WTC11 (cell line): Measurements from ENCODE around the gene NOL9.

Source experiments
- CREB1 ChIP-seq: sonication (generic); formaldehyde crosslinking; IDR thresholded peaks from 2 replicates; pipeline ENCODE4 v1.8.0; 2023; ENCODE audit warnings: mild to moderate bottlenecking, missing genetic modification reagents
- ELF4 ChIP-seq: sonication (generic); formaldehyde crosslinking; IDR thresholded peaks from 2 replicates; pipeline ENCODE4 v1.8.1; 2022; ENCODE audit warnings: low read depth, mild to moderate bottlenecking, moderate library complexity, missing genetic modification reagents
- ETV6 ChIP-seq: sonication (generic); formaldehyde crosslinking; IDR thresholded peaks from 2 replicates; pipeline ENCODE4 v1.8.1; 2022; ENCODE audit warnings: mild to moderate bottlenecking, missing genetic modification reagents
- FOXP1 ChIP-seq: sonication (generic); formaldehyde crosslinking; IDR thresholded peaks from 2 replicates; pipeline ENCODE4 v1.8.0; 2022; ENCODE audit warnings: missing genetic modification reagents, mild to moderate bottlenecking, moderate library complexity, borderline replicate concordance
- KAT7 ChIP-seq: sonication (generic); formaldehyde crosslinking; IDR thresholded peaks from 2 replicates; pipeline ENCODE4 v1.8.1; 2023; ENCODE audit warnings: missing genetic modification reagents, mild to moderate bottlenecking, borderline replicate concordance
- NFE2L1 ChIP-seq: sonication (generic); formaldehyde crosslinking; IDR thresholded peaks from 2 replicates; pipeline ENCODE4 v1.8.1; 2023; ENCODE audit warnings: missing genetic modification reagents
- RELA ChIP-seq: sonication (generic); formaldehyde crosslinking; IDR thresholded peaks from 2 replicates; pipeline ENCODE4 v1.8.1; 2022; ENCODE audit warnings: missing genetic modification reagents, mild to moderate bottlenecking, borderline replicate concordance
- SP1 ChIP-seq: sonication (generic); formaldehyde crosslinking; conservative IDR thresholded peaks from 2 replicates; pipeline ENCODE4 v1.8.1; 2022; ENCODE audit warnings: missing genetic modification reagents
- ZNF138 ChIP-seq: sonication (generic); formaldehyde crosslinking; conservative IDR thresholded peaks from 2 replicates; pipeline ENCODE4 v1.8.1; 2022; ENCODE audit warnings: mild to moderate bottlenecking, moderate library complexity, missing genetic modification reagents
- ZNF423 ChIP-seq: fragments of 250-450 bp; sonication (Bioruptor Pico); IDR thresholded peaks from 2 replicates; pipeline ENCODE4 v2.1.2; 2022; ENCODE audit warnings: mild to moderate bottlenecking, moderate library complexity
- TF ChIP-seq, protein P1 (sequence below): fragments of 200-600 bp; IDR thresholded peaks from 2 replicates; pipeline ENCODE4 v1.8.0; 2022; ENCODE audit warnings: antibody characterized with exemption
- TF ChIP-seq, protein P2 (sequence below): sonication (generic); formaldehyde crosslinking; IDR thresholded peaks from 2 replicates; pipeline ENCODE4 v1.8.1; 2022; ENCODE audit warnings: low read depth, missing genetic modification reagents, borderline replicate concordance
- TF ChIP-seq, protein P3 (sequence below): sonication (generic); formaldehyde crosslinking; IDR thresholded peaks from 2 replicates; pipeline ENCODE4 v1.8.0; 2022; ENCODE audit warnings: mild to moderate bottlenecking, missing genetic modification reagents

DNA sequence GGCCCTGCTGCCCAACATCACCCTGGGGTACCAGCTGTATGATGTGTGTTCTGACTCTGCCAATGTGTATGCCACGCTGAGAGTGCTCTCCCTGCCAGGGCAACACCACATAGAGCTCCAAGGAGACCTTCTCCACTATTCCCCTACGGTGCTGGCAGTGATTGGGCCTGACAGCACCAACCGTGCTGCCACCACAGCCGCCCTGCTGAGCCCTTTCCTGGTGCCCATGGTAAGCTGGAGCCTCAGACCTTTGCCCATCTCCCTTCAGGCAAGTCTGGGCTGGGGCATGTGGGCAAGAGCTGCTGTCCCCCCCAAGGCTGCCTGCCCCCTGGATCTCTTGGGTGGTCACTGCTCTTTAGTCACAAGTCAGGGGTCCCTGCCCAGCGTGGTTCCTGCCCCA is 16.7 kb upstream of the NOL9 start:
- TF ChIP-seq CREB1 (CRISPR knock-in tag) (no peak), ETV6 (CRISPR knock-in tag) (no peak), NFE2L1 (CRISPR knock-in tag) (no peak), ZNF423 (no peak), ZNF138 (no peak), KAT7 (CRISPR knock-in tag) (no peak), RELA (no peak), FOXP1 (CRISPR knock-in tag) (no peak), ELF4 (CRISPR knock-in tag) (no peak), SP1 (CRISPR knock-in tag) (no peak)
- TF ChIP-seq, protein P1, sequence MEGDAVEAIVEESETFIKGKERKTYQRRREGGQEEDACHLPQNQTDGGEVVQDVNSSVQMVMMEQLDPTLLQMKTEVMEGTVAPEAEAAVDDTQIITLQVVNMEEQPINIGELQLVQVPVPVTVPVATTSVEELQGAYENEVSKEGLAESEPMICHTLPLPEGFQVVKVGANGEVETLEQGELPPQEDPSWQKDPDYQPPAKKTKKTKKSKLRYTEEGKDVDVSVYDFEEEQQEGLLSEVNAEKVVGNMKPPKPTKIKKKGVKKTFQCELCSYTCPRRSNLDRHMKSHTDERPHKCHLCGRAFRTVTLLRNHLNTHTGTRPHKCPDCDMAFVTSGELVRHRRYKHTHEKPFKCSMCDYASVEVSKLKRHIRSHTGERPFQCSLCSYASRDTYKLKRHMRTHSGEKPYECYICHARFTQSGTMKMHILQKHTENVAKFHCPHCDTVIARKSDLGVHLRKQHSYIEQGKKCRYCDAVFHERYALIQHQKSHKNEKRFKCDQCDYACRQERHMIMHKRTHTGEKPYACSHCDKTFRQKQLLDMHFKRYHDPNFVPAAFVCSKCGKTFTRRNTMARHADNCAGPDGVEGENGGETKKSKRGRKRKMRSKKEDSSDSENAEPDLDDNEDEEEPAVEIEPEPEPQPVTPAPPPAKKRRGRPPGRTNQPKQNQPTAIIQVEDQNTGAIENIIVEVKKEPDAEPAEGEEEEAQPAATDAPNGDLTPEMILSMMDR, result no peak
- TF ChIP-seq, protein P2, sequence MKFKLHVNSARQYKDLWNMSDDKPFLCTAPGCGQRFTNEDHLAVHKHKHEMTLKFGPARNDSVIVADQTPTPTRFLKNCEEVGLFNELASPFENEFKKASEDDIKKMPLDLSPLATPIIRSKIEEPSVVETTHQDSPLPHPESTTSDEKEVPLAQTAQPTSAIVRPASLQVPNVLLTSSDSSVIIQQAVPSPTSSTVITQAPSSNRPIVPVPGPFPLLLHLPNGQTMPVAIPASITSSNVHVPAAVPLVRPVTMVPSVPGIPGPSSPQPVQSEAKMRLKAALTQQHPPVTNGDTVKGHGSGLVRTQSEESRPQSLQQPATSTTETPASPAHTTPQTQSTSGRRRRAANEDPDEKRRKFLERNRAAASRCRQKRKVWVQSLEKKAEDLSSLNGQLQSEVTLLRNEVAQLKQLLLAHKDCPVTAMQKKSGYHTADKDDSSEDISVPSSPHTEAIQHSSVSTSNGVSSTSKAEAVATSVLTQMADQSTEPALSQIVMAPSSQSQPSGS (CRISPR knock-in tag), result no peak
- TF ChIP-seq, protein P3, sequence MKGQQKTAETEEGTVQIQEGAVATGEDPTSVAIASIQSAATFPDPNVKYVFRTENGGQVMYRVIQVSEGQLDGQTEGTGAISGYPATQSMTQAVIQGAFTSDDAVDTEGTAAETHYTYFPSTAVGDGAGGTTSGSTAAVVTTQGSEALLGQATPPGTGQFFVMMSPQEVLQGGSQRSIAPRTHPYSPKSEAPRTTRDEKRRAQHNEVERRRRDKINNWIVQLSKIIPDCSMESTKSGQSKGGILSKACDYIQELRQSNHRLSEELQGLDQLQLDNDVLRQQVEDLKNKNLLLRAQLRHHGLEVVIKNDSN, result no peak
